Measurements from ENCODE around the gene KLHL6.
"Not testable (repeated sequence)": the region's sequence is repeated elsewhere in the genome, so short reads cannot be mapped to it uniquely, and the experiment has no call there.

The KLHL6 gene

DNA sequence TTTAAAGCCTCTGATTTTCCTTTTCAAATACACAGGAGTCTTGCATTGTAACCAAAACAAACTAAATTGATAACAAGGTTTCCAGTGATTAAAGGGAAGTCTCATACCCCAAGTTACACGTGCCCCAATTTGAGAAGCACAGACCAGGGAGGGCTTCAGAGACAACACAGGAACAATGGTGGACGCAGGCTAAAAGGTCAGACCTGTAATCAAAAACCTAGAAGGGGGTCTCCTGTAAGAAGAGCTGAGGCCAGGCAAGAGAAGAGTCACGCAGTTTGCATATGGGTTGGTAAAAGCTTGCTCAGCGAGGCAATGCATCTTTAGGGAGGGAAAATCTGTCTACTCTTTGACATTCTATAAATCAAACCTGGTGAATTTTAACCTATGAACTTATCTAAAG, 68.5 kb downstream of the KLHL6 start:
- DNase-seq (ENCODE audit: low read depth) = no peak

GRCh38 chr3:183486472-183486871, 69.0 kb downstream of the KLHL6 start:
- DNase-seq (ENCODE audit: low read depth) = no peak

GRCh38 chr3:183485585-183485984, 69.9 kb downstream of the KLHL6 start:
- no peak for DNase-seq (ENCODE audit: low read depth)

- no peak for DNase-seq (ENCODE audit: low read depth)
Measured at GRCh38 chr3:183485093-183485492, 70.4 kb downstream of the KLHL6 start.

GRCh38 chr3:183484431-183485075, 71.0 kb downstream of the KLHL6 start:
- DNase-seq (ENCODE audit: low read depth) = no peak

DNA sequence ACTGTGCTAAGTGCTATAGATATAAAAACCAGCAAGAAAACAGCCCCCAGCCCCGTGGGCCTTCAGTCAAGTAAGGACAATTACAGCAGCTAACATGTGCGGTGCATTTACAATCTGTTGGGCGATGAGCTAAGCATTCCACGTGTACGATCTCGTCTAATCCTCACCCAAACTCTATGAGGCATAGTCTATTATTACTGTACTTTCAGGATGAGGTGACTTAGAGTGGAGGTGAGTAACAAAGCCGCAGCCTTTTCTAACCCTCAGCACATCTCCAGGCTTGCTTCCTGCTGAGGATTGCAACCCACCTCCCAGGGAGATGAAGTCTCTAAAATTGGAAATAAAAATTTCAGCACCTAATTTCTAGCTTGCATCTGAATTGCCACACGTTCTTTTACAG, 73.9 kb downstream of the KLHL6 start:
- no peak for DNase-seq (ENCODE audit: low read depth)

DNA sequence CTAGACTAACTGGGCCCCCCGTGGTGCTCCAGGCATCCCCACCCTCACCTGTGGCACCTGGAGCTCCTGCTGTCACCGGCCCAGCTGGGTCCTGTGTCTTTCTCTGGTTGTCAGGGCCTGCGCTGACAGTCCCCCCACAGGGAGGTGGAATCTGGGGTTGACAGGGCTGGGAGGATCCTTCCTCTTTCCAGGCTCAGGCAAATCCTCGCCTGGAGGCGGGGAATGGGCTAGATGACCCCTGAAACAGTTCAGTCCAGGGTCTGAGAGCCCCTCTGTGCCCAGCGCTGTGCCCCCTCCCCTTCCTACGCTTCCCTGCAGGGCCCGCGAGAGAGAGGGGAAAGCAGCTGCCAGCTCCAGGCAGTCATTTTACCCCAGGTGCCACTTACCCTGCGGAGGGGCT, 77.0 kb downstream of the KLHL6 start:
- no peak for DNase-seq (ENCODE audit: low read depth)

DNA sequence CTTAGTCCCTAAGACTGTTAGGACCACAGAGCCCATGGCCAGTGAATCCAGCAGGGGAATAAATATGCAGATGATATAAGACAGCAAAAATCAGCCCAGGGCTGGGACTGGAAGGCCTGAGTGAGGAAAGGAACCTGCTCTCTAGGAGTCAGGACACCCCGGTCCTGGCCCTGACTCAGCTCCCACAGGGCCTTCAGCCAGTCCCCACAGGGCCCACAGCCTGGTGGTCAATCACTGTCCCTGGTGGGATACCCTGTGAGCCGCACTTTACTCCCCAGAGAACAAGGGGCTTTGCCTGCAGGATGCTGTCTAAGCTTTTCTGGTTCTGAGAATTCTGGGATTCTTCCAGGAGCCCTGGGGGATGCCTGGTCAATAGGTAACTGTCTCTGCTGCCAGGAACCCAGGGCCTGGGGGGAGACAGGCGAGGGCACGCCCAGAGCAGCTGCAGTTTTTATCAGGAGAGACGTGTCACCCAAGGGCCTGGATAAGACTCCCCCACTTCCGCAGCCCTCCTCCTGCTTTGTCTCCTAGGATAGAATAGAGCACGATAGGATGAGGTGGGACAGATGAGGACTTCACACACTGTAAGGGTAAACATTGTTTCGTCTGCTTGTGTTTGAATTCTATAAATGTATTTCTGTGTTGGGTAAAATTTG, 77.6 kb downstream of the KLHL6 start:
- DNase-seq (ENCODE audit: low read depth) = no peak

DNA sequence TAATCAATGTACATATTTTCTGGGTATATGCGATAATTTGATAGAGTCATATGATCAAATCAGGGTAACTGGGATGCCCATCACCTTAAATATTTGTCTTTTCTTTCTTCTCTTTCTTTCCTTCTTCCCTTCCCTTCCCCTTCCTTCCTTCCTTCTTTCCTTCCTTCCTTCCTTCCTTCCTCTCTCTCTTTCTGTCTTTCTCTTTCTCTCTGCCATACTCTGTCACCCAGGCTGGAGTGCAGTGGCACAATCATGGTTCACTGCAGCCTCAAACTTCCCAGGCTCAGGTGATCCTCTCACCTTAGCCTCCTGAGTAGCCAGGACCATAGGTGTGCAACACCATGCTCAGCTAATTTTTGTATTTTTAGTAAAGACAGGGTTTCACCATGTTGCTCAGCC, 79.7 kb downstream of the KLHL6 start:
- not testable (repeated sequence) for DNase-seq (ENCODE audit: low read depth)

DNA sequence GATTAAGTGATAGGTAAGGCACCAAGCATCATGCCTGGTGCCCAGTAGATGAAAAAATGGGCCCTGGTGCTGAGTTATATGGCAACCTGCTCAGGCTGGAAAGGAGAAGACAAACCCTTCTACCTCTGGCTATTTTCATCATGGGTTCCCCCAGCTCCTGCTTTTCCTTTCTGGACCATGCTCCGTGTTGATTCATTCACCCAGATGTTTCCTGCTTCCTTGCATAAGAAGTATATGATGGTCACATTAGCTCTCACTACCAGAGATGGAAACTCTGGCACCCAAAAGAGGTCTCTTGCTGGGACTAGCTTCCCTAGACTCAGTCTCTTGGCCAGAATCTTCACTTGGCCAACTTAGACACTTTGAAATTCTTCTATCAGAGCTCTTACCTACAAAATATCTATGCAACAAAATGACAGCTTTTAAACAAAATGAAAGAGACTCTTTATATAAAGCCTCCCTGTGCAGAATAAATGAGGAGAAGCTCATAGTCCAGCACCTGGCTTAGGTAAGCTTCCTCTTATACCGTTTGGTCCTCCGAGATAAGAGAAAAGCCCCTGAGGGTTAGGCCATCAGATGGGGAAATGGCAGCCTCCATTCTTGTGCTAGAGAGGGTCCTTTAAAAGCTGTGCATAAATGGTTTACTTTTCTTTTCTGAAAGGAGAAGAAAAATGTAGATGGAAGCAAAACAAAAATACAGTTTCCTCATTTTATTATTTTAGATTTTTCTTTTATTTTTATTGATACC, 80.3 kb downstream of the KLHL6 start:
- DNase-seq (ENCODE audit: low read depth) = no peak

DNA sequence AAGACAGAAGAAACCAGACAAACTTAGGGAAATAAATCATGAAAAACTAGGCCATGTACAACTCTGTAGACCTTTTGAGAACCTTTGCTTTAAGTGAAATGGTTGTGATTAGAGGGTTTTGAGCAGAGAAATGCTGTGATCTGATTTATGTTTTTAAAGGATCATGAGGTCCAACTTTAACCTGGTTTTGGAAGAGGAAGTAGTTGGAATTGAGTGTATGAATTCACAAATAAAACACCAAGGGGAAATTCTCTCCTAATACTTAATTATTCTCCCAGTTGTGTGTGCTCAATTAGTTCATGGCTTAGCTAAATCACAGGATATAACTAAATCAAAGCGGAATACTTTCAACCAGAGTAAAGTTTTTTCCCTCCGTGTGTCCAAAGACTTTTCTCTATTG, 81.5 kb downstream of the KLHL6 start:
- no peak for DNase-seq (ENCODE audit: low read depth)

GRCh38 chr3:183472155-183472554, 83.4 kb downstream of the KLHL6 start:
- no peak for DNase-seq (ENCODE audit: low read depth)

GRCh38 chr3:183468424-183468823, 87.1 kb downstream of the KLHL6 start:
- DNase-seq (ENCODE audit: low read depth) = no peak

- no peak for DNase-seq (ENCODE audit: low read depth)
Measured at GRCh38 chr3:183466575-183466974, 88.9 kb downstream of the KLHL6 start.

GRCh38 chr3:183465710-183466109, 89.8 kb downstream of the KLHL6 start:
- DNase-seq (ENCODE audit: low read depth) = not testable (repeated sequence)

DNA sequence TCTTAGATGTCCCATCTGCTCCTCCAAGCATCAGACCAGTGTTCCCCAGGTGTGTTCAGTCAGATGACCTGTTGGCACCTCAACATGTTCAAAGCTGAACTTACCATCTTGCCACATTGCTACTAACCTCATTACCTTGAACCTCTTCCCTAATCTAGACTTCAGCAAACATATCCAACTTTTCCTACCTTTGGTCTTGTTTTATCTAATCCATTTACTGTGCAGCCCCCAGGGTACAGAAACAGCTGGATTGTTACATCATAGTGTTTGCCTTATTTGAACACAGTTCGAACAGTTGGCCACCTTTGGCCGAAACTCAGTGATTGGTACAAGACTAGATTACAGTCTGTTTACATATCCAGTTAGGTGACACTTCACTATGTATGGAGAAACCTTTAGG, 91.0 kb downstream of the KLHL6 start:
- DNase-seq (ENCODE audit: low read depth) = no peak

GRCh38 chr3:183460081-183461055, 95.1 kb downstream of the KLHL6 start:
- DNase-seq (ENCODE audit: low read depth) = no peak

DNA sequence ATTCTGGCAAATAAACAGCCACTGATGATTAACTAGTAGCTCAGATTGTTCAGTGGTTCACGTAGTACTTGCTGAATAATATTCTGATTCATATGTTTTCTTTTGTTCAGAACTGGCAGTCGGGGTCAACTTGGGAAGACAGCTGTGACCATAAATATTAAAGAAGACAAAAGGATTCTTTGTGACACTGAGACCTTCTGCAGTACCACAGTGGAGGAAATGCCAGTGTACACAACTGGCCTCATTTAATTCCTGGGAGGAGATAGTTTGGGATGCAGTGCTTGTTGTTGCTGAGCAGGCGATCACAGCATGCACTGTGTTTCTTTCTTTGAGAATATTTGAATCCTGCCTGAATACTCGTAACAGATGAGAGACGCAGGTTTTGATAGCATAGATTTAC, 100.4 kb downstream of the KLHL6 start:
- peak; percentile 33 for DNase-seq (ENCODE audit: low read depth)

DNA sequence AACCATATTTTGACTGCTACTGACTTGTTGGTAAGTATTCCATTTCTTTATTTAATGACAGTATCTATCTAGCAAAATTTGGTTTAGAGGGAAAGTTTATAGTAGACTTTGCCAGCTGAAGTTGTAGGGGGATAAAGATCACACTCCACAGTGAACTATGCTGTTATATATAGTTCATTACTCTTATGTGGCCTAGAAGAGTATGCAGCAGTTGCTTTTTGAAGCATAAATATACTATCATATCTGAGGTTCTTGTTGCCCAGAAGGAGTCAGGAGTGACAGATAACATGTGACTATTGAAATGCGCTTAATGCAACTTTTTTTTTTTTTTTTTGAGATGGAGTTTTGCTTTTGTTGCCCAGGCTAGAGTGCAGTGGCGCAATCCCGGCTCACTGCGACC, 101.4 kb downstream of the KLHL6 start:
- no peak for DNase-seq (ENCODE audit: low read depth)

DNA sequence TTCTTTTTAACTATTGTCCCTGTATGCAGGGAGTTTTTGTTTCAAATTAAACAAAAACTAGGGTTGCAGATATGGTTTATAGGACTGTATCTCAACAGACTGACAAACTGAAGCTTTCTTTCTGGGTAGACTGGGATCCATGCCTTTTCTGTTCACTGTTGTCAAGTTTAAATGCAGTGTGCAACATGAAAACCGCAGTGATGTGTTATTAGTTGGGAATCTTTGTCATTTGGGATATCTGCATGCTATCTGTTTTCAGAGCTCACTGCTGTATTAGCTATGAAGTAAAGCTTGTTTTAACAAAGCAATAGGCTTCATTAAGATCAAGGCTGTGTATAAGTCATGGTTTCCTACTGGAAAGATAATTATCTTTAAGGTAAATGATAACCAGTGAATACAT, 105.7 kb downstream of the KLHL6 start:
- DNase-seq (ENCODE audit: low read depth) = no peak

DNA sequence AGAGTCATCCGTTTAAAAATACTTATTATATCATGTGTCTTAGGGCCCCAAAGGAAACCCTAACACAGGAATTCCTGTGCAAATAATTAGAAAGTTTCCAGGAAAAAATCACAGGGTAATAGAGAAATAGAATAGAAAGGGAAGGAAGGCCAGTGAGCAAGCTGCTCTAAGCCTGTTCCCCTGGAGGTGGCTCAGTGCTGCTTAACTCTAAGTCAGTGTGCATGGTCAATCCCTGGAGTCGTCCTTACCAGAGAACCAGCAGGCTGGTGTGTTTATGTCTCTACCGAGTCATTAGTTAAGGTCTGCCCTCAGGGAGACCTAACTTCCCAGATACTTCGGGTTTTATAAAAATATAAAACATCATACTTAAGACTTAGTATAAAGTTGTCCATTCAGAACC, 106.1 kb downstream of the KLHL6 start:
- no peak for DNase-seq (ENCODE audit: low read depth)

Measured in stromal cell of bone marrow (primary cell).